HG02623 (cell line): ENCODE results near the gene NAALADL1.

ENCODE experiments used
- ATAC-seq: cut with Tn5 transposase; IDR thresholded peaks from one replicate; pipeline ENCODE4 v1.9.1; 2021; ENCODE audit warnings: moderate library complexity; ENCODE audit not compliant: unreplicated experiment

The NAALADL1 gene, protein sequence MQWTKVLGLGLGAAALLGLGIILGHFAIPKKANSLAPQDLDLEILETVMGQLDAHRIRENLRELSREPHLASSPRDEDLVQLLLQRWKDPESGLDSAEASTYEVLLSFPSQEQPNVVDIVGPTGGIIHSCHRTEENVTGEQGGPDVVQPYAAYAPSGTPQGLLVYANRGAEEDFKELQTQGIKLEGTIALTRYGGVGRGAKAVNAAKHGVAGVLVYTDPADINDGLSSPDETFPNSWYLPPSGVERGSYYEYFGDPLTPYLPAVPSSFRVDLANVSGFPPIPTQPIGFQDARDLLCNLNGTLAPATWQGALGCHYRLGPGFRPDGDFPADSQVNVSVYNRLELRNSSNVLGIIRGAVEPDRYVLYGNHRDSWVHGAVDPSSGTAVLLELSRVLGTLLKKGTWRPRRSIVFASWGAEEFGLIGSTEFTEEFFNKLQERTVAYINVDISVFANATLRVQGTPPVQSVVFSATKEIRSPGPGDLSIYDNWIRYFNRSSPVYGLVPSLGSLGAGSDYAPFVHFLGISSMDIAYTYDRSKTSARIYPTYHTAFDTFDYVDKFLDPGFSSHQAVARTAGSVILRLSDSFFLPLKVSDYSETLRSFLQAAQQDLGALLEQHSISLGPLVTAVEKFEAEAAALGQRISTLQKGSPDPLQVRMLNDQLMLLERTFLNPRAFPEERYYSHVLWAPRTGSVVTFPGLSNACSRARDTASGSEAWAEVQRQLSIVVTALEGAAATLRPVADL

DNA sequence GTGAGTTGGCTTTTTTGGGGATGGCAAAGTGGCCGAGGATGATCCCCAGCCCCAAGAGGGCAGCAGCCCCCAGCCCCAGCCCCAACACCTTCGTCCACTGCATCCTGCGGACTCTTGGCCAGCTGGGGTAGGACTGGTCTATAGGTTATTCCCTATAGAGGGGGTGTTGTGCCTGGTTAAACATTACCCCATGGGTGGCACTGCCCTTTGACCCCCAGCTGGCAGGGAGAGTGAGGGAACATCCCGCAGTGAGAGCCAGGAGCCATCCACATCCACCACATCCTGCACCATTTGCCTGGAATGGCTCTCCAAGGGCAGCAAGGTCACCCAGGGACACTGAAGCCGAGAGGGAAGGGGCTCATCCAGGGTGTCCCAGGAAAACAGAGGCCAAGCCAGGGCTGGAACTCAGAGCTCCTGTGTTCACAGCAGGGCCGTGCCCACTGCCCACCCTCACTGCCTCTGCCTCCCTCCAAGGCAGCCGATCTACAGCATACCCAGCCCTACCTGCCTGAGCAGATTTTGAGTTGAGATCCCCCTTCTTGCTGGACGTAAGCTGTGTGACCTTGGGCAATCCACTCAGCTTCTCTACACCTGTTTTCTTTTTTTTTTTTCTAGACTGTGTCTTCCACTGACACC is at the start of gene NAALADL1:
TSS of gene NAALADL1 (minus strand) at position 135 of the 636 bp plus-strand sequence. CDS start at position 103, 32 bp downstream.
- ATAC-seq: no peak

DNA sequence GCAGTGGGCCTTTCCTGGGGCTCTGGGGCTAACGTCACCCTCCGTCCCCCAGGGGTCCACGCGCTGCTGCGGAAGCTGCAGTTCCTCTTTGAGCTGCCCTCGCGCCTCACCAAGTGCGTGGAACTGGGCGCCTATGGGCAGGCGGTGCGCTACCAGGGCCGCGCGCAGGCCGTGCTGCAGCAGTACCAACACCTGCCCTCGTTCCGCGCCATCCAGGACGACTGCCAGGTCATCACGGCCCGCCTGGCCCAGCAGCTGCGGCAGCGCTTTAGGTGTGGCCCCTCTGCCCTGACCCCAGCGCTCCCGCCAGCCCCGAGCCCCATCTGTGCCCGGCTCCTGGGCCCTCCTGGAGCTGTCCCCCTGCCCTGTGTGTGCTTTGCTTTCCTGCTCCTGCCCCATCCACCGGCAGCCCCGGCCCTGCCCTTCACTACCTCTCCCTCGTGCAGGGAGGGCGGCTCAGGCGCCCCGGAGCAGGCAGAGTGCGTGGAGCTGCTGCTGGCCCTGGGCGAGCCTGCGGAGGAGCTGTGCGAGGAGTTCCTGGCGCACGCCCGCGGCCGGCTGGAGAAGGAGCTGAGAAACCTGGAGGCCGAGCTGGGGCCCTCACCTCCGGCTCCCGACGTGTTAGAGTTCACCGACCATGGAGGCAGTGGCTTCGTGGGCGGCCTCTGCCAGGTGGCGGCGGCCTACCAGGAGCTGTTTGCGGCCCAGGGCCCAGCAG is 49.6 kb upstream of the NAALADL1 start:
- ATAC-seq: no peak

DNA sequence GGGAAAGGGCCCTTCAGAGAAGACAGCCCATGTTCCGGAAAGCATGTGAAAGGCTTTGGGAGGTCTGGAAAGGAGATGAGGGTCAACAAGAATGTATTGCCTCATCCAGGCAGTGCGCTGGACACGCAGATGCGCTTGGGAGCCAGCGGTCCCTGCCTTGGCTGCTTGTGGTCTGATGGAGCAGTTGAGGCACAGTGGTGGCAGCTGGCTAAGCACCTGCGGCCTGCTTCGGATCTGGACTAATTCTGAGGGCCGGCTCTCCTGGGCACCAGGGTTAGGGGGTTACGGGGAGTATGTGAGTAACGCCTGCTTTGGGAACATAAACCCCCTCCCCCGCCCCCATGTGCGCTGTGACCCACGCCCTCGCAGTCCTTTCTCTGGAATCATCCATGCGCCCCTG is 48.7 kb upstream of the NAALADL1 start:
- ATAC-seq: no peak

DNA sequence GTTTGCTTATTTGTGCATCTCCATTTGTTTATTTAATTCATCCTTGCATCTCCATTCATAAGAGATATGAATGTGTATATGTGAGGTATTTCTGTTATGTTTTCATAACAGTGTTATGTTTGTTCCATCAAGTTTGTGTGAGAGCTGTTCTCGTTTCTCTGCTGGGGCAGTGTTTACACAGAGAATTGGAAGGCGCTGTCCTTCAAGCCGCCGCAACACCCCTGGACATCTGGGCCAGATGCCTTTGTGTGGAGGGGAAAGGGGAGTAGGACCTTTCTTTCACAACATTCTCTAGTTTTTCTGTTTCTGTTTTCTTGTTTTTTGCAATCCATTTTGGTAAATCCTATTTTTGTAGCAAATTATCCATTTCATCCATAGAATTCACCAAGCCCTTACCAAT is 46.3 kb upstream of the NAALADL1 start:
- ATAC-seq: no peak

DNA sequence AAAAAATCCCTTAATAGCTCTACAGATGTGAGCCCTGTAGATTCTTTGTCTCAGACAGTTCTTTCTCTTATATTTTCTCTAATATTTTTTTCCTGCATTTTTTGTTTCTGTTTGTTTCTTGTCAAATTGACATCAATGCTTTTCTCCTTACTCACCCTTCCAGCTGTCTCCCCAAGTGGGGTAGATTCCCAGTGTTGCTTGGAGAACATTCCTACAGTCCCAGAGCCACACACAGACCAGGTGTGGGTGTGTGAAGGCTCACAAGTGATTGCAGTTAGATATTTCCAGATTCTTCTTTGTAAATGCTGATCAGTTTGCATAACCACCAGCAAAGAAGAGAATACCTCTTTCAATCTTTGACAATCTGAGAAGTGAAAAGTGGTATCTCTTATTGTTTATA is 45.1 kb upstream of the NAALADL1 start:
- no peak for ATAC-seq

DNA sequence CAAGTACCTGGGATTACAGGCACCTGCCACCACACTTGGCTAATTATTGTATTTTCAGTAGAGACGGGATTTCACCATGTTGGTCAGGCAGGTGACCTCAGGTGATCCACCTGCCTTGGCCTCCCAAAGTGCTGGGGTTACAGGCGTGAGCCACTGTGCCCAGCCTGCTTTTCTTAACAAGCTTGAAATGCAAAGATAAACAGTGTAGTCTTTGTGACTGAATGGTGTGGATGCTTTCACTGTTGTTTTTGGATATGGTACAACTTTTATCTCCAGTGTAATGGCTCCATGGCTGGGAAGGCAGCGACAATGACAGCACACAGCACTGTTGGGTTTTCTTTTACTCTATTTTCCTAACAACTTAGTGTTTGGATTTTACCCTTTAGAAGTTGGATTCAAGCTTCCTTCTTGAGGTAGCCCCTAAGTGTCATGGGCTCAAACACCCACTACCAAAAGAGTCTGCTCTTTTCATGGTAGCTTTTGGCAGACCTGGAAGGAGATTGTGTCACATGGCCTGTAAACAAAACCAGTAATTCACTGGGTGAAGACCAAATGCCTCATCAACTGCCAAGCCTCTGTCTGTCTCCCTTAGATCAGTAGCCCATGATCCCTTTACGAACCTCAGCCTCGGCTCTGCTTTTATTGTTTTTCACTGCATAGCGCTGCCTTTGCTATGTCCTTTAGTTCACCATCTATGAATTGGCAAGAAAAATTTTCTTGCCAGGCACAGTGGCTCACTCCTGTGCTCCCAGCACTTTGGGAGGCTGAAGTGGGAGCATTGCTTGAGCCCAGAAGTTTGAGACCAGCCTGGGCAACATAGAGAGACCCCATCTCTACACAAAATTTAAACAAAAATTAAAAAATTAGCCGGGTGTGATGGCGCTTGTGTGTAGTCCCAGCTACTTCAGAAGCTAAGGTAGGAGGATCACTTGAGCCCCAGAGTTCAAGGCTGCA is 44.1 kb upstream of the NAALADL1 start:
- no peak for ATAC-seq

DNA sequence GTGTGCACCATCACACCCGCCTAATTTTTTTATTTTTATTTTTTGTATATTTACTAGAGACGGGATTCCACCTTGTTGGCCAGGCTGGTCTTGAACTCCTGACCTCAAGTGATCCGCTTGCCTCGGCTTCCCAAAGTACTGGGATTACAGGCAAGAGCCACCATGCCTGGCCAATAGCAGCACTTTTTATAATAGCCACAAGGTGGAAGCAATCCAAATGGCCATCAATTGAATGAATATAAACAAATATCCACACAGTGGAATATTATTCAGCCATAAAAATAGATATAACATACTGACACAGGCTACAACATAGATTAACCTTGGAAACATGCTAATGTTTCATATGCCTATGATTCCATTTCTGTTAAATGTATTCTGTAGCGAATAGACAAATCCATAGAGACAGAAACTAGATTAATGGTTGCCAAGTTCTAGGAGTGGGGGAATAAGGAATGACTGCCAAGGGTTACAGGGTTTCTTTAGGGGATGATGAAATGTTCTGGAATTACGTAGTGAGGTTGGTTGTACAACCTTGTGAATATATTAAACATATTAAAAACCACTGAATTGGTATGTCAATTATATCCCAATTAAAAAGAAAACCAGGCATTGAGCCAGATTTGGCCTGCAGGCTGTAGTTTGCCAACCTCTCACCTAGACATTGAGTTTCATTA is 42.5 kb upstream of the NAALADL1 start:
- no peak for ATAC-seq

DNA sequence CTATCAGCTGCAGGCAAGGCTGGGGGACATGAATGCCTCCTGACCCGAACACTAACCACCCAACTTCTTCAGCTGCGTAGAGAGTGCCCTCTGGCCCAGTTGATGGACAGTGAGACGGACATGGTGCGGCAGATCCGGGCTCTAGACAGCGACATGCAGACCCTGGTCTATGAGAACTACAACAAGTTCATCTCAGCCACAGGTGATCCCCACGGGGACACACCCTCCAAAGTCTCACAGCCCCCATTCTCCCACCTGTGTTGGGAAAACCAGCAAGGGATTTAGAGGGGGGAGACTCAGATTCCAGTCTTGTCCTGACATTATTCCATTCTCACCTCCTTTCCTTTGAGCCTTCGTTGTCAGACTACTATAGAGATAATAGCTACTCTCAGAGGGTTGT is 38.6 kb upstream of the NAALADL1 start:
- no peak for ATAC-seq

DNA sequence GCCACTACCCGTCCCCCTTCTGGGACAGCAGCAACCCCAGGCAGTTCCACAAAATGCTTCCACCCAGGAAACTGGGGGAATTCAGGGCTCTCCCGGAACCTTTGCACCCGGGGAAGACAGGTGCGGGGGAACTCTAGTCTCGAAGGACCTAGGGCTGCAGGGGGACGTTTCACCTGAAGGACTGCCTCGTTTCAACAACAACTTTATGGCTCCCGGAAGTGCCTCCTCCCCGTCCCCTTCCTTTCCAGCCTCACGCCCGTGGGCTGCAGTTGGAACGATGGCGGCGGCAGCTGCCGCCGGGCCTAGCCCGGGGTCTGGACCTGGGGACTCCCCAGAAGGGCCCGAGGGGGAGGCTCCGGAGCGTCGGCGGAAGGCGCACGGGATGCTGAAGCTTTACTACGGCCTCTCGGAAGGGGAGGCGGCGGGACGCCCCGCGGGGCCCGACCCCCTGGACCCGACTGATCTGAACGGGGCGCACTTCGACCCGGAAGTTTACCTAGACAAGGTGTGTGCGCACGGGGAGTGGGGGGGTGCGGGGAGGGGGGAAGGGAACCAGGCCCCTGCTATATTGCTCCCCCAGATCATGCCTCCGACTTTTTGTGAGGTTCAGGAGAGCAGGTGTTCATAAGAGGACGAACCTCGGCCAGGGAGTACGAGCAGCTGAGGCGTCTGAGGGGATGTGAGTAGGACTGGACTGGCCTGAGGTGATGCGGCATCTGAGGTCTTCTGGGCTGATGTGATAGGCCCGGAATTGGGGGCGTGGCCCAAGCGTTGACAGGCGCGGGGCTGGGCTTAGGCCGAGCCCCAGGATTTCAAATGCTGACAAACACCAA is 37.8 kb upstream of the NAALADL1 start, which contains the start of gene VPS51:
TSS of gene VPS51 (plus strand) at position 241 of the 833 bp plus-strand sequence. CDS start at position 278, 37 bp downstream.
- peak; percentile 71 for ATAC-seq

DNA sequence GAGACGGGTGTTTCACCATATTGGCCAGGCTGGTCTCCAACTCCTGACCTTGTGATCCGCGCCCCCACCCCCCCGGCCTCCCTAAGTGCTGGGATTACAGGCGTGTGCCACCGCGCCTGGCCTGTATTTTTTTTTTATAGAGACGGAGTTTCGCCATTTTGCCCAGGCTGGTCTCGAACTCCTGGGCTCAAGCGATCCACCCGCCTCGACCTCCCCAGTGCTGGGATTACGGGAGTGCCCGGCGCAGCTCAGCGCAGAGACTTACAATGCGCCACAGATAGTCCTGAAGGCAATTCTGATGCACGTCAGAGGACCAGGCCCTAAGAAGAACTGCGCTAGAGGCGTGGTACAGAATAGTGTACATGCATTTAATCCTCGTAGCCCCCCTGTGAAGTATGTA is 37.1 kb upstream of the NAALADL1 start:
- no peak for ATAC-seq

DNA sequence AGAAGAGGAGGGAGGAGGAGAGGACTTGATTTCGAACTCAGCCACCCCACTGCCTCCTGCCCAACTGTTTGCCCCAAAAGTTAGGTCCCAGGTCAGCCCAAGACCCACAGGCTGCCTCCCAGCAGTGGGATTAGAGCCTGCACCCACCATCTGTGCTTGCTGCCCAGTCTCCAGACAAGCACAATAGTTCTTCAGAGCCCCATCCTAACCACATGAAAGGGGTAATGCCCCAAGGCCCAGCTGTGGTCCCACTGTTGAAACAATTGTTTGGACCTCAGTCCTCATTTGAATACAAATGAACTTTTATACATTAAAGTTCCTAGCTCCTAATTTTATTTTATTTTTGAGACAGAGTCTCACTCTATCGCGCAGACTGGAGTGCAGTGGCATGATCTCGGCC is 32.3 kb upstream of the NAALADL1 start:
- no peak for ATAC-seq

DNA sequence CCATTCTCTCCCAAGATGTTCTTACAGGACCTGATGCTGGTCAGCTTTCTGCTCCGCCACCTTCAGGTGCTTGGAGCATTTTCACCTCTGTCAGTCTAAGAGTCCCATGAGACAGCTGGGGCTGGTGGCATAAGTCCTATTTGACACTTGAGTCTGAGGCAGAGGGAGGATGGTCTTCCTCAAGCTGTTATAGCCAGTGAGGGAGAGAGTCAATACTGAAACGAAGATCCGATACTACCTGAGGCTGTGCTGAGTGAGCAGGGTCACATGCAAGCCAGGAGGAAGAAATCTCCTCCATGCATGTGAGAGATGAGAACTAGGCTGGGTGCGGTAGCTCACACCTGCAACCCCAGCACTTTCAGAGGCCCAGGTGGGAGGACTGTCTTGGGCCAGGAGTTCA is 31.3 kb upstream of the NAALADL1 start:
- no peak for ATAC-seq

DNA sequence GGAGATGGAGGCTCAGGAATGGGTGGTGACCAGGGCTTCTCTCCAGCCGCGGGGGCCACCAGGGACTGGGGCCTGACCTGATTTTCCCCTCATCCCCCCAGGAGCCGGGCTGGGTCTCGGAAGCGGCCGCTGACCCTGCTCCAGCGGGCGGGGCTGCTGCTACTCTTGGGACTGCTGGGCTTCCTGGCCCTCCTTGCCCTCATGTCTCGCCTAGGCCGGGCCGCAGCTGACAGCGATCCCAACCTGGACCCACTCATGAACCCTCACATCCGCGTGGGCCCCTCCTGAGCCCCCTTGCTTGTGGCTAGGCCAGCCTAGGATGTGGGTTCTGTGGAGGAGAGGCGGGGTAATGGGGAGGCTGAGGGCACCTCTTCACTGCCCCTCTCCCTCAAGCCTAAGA is 29.5 kb upstream of the NAALADL1 start:
- ATAC-seq: no peak

DNA sequence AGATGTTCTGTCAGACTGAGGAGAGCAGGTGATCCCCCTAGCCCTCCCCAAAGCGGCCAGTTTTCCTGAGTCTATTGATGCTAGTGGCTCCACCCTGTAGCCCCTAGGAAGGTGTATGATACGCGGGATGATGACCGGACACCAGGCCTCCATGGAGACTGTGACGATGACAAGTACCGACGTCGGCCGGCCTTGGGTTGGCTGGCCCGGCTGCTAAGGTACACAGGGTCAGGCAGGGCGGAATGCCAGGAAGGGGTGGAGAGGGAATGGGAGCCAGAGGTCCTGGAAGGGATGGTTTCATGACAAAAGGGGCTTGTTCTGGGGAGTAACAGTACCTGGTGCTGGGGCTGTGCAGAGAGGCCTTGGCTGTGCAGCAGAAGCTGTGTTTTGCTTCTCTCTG is 28.9 kb upstream of the NAALADL1 start:
- no peak for ATAC-seq

DNA sequence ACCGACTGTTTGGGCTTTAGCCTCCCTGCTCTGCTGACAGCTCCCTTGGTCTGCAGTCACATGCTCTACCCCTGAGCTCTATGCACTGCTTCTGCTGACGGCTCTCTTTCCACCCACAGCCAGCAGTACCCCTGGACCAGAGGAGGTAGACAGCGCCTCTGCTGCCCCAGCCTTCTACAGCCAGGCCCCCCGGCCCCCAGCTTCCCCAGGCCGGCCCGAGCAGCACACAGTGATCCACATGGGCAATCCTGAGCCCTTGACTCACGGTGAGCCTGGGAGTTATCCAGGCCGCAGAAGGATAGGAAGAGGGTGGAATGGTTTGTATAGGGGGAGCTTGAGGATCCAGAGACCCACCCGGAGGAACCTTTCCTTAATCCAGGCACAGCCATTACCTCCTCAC is 28.5 kb upstream of the NAALADL1 start:
- ATAC-seq: no peak

DNA sequence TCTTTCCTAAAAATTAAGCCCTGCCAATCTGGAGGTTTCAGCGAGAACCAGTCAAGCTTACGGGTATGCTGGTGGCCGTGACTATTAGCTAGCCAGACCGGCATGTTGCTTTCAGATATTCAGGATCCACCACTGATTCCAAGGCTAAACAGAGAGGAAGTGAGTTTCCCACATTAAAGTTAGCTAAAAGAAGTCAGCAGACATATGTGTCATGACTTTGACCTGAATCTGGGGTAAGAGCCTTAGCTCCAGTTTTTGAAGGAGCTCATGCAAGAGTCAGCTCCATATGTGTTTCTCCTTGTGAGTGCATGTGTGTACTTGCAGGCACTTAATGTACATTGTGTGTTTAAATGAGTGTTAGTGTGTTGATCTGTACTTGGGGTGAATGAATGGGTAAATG is 27.1 kb upstream of the NAALADL1 start:
- no peak for ATAC-seq

DNA sequence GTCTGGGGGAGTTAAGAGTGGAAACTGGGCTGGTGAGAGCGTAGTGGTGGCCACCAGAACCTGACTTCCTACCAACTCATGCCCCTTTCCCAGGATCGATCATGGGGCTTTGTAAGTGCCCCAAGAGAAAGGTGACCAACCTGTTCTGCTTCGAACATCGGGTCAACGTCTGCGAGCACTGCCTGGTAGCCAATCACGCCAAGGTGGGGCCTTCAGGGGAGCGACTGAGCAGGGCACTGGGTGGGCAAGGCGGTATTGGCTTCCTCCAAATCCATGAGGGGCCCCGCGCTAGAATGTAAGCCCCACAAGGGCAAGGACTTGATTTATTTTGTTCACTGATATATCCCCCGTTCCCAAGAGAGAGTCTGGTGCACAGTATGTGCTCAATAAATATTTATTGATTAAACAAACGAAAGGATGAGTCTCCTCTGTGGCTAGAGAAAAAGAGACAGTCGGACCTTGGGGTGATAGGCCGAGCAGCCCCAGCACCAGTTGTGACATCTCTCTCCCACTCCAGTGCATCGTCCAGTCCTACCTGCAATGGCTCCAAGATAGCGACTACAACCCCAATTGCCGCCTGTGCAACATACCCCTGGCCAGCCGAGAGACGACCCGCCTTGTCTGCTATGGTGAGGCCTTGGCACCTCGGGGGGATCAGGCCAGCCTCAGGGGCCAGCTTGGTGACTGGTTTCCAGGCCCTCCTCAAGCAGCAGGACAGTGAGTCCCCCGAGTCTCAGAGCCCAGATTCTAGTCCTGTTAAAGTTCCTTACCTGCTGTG is 26.4 kb upstream of the NAALADL1 start:
- ATAC-seq: peak; percentile 6
